Activated CD8-positive, alpha-beta memory T cell treated with anti-CD3 and anti-CD28 coated beads for 1 hour (primary cell): ENCODE measurements around the gene HSBP1L1.
"Not testable (repeated sequence)": the region's sequence is repeated elsewhere in the genome, so short reads cannot be mapped to it uniquely, and the experiment has no call there.

Experiments
- DNase-seq, 2 donors: peaks; one replicate each; pipeline ENCODE4 v3.0.0-alpha.2; 2020; ENCODE audit warnings: low read depth in 1 of 2; ENCODE audit errors: extremely low read depth in 1 of 2

Gene HSBP1L1

DNA sequence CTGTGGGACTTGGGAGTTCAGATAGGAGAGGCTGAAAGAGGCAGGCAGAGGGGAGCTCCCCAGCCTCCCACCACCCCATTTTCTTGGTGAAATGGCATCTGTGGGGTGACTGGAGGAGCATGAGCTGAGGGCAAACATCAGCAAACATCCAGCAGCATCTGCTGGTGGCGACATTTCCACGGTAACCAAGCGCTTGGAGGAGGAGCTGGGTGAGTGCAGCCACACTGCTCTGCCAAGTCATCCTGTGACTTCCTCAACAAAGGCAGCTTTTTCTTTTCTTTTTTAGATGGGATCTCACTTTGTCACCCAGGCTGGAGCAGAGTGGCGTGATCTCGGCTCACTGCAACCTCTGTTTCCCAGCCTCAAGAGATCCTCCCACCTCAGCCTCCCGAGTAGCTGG is 18.3 kb downstream of the HSBP1L1 start:
- DNase-seq = no peak

DNA sequence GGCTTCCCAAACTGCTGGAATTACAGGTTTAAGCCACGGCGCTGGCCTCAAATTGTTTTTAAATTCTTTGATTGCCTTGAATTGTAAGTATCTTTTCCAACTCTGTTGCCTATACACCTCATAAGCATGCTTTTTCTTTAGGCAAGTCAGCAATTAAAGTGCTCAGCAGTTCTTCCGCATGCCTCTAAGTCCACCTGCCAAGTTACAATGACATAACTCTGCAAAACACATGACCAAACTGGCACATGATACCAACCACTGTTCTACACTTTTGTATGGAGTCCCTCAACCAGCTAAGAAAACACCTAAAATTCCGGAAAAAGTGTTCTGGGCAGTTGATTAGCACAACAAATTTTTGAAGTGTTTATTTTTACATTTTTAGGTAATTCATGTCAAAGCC is 18.8 kb downstream of the HSBP1L1 start:
- no peak for DNase-seq

DNA sequence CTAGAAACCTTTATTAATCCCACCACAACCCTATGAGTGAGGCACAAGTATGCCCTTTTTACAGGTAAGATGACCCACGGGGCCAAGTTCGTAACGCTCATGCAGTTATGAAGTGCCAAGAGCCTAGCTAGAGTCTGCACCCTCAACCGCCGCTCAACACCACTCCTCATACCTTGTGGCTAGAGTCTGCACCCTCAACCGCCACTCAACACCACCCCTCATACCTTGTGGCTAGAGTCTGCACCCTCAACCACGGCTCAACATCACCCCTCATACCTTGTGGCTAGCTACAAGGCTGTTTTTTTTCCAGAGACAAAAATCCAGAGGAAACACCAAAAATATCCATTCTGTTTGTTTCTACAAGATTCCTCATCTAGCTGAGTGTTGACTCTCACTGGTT is 19.4 kb downstream of the HSBP1L1 start:
- no peak for DNase-seq

DNA sequence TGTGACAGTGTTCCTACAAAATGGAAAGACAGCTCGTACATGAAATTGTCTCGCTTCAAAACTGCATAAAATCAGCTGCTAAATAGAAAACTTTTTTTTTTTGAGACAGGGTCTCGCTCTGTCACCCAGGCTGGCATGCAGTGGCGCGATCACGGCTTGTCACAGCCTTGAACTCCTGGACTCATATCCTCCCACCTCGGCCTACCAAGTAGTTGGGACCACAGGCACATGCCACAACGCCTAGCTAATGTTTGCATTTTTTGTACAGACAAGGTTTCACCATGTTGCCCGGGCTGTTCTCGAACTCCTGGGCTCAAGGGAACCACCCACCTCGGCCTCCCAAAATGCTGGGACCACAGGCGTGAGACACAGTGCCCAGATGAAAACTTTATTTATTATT is 20.7 kb downstream of the HSBP1L1 start:
- DNase-seq = no peak

DNA sequence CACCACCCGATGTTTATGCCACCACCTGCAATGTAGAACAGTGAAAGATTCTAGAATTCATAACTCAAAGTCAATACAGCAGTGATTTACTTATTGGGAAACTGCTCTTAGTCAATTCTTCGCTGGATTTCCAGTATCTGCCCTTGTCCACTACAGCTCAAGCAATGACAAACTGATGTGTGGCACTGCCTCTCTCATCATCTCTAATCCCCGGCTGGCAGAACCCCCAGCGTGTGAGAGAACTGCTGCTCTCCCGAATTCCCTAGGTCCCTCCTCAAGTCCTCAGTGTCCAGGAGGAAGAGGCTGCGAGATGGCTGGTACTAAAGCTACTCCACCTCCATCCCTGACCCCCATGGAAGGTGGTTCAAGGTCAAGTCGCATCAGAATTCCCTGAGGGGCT is 22.3 kb downstream of the HSBP1L1 start:
- DNase-seq = no peak

DNA sequence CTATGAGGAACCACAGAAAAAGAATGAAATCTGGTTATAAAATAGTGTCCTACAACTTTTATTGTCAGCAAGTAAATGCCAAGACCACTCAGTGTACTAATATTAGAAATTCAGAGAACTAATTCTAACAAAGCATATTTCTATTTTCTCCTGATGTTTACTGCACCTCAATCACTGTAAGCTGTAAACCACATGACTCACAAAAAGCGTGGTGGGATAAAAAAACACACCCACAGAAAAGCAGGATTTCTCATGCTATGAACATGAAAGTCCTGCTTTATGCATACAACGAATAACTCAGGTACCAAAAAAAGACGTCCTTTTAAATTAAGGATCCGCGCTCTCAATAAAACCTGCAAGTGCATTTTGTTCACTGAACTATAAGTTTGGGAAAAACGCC is 23.1 kb downstream of the HSBP1L1 start:
- DNase-seq = no peak

DNA sequence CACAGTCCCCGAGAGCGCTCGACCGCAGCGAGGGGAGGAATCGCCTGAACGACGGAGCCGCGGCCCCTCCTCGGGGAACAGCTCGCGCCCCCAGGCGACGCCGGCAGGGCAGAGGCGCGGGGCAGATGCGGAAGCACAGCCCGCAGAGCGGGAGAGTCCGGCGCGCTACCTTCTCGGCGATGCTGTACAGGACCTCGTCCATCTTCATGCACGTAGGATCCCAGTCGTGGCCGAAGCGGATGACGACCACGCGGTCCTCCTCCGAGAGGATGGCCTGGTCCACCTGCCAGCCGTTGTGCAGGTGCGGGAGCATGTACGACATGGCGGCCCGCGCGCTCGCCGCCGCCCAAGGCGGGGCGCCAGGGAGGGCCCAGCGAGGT is 23.6 kb downstream of the HSBP1L1 start:
- DNase-seq = peak in 1 of 2 donors; percentile 45

DNA sequence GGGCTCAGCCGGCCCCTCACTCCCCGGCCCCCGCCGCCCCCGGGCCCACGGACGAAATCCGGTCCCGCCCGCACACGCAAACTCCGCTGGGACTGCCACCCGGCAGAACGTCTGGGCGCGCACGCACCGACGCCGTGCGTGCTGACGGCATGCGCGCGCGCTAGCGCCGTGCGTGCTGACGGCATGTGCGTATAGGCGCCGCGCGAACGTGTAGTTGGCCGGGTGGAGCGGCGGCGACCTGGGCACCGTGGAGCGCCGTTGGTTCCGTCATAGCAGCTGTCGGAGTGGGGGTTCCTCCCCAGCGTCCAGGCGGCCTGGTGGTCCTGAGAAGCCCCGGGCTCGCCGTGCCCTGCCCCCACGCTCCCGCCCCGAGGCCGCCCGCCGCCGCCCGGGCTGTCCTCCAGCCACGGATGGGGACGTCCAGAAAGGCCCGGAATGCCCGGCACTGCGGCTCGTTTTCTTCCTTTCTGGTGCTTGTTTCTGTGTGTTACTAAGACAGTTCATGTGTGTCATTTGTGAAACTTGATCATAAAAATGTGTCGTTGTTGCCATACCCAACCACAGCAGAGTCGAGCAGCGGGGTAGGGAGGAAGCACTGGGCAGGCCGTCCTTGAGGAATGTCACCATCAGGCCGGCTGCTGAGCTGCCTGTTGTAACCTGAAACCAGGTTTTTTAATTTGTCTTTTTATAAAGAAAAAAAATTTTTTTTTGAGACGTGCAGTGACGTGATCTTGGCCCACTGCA is 24.2 kb downstream of the HSBP1L1 start, which contains the start of gene TXNL4A:
Gene TXNL4A (minus strand): TSS at position 113 of the 744 bp plus-strand sequence. CDS start 171 bp downstream, outside the sequence.
- peak; percentile 43 to 71 for DNase-seq

DNA sequence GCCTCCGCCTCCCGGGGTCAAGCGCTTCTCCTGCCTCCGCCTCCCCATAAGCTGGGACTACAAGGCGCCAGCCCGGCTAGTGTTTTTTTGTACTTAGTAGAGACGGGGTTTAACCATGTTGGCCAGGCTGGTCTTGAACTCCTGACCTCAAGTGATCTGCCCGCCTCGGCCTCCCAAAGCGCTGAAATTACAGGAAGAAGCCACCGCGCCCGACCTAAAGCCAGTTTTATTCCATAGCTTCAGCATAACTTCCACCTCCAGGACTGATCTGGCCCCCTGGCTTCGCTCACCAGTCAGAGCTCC is 24.7 kb downstream of the HSBP1L1 start:
- DNase-seq = no peak

DNA sequence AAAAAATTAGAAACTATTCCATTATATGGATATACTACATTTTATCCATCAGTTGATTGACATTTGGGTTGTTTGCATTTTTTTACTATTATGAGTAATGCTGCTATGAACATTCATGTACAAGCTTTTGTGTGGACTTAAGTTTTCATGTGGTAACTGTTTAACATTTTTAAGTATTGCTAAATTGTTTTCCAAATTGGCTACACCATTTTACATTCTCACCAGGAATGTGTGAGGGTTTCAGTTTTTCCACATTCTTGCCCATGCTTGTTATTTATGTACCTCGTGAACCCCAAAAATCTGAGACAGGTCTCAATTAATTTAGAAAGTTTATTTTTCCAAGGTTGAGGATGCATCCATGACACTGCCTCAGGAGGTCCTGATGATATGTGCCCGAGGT is 27.1 kb downstream of the HSBP1L1 start:
- no peak for DNase-seq

DNA sequence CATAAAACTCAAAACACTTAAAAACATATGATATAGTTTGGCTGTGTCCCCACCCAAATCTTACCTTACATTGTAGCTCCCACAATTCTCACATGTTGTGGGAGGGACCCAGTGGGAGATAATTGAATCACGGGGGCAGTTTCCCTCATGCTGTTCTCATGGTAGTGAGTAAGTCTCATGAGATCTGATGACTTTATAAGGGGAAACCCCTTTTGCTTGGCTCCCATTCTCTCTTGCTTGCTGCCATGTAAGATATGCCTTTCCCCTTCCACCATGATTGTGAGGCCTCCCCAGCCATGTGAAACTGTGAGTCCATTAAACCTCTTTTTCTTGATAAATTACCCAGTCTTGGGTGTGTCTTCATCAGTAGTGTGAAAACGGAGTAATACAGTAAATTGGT is 35.3 kb downstream of the HSBP1L1 start:
- DNase-seq = not testable (repeated sequence)

DNA sequence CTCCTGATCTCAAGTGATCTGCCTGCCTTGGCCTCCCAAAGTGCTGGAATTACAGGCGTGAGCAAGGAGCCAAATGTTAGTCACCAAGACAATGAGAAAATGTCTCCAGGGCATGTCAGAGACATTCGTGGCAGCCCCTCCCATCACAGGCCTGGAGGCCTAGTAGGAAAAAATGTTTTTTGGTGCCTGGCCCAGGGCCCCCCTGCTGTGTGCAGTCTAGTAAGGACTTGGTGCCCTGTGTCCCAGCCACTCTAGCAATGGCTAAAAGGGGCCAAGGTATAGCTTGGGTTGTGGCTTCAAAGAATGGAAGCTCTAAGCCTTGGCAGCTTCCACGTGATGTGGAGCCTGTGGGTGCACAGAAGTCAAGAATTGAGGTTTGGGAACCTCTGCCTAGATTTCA is 36.4 kb downstream of the HSBP1L1 start:
- DNase-seq = no peak

DNA sequence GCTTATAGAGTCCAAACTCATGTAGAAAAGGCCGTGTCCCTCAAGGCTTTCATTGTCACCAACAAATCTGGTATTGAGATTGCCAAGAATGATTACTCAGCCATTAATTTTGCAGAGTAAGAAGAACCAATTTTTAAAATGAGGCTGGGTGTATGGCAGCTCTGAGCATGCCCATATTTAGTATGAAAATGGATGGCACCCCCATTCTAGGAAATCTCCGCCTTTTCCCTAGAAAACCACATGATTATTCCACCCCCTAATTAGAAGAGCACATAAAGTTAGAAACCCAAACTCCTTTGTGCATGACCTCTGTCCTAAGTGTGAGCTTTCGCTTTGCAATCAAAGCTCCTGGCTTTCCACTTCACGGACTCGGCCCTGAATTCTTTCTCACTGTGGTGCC is 38.0 kb downstream of the HSBP1L1 start:
- no peak for DNase-seq

DNA sequence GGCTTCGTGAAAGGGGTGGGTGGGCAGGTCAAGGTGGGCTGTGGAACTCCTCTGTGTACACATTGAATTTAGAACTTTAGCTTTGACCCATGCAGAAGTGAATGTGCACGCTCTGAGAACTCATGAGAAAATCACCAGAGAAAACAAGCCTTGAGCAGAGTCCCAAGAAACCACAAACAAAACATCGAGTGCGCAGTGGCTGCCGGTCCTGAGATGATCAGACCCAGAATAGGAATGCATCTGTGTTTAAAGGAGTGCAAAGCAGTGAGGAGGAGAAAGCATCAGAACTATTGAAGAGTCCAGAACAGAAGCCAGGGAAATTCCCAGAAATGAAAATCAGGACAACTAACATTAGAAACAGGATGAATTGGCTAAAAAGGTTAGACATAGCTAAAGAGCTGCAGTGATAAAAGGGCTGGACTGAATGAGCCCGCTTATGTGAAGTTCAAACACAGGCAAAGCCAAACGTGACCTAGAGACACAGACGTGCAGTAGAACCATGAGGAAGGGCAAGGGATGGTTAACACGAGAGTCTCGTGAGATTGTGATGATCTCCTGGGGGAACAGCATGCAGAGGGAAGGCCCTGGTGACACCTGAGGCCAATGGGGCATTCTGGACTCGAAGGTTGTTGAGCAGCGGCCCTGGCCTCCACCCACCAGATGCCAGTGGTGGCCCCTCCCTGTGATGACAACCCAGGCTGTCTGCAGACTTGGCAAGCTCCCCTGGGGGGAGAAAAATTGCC is 40.3 kb downstream of the HSBP1L1 start:
- no peak for DNase-seq

DNA sequence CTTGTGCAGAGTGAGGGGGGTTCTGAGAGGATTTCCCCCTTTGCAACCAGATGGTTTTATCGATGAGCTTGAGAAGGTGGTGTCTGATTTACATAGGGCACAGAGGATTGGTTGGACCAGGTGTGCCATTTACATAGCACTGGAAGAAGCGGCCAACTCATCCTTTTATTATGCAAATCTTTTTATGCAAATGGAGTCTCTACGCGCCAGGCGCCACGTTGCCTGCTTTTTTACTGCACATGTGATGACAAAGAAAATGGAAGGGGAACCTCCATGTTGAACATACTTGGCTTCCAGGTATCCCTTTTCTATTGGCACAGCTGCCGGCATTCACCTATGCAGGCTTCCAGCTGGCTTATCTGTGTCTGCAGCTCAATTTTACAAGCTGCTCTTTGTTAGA is 42.3 kb downstream of the HSBP1L1 start:
- no peak for DNase-seq

DNA sequence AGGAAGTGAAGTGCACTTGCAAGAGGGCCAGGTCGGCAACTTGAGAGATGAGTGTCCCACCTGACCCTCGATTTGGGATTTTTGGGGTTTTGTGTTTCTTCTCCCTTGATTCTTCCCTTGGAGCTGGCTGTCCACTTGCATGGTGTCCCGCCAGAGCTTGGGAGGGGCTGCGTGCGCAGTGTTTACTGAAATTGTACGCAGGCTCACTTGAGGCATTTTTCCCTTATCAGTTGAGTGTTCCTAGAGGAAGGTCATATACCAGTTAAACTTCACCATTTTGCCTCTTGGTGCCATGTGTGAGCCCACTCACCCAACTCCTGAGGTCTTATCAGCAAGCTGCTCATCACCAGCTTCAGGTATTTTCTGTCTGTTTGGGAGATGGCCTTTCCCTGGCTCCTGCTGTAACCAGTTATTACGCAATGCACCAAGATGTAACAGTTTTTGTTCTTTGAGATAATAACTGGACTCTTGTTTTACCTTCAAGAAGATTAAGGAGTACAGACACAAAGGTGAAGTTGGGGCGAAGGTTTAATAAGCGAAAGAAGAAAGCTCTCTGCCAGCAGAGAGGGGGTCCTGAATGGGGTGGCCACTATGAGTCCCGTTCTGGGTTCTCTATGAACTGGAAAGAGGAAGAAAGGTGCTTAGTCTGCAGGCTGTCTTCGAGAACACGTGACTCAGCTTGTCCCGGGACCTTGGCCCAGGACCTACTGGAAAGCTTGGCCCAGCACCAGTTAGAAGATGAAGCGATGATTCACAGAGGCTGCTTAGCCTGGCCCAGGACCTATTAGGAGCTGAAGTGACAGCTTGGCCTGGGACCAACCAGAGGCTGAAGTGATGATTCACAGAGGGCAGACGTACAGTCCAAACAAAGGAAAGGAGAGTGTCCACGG is 45.5 kb downstream of the HSBP1L1 start:
- no peak for DNase-seq

DNA sequence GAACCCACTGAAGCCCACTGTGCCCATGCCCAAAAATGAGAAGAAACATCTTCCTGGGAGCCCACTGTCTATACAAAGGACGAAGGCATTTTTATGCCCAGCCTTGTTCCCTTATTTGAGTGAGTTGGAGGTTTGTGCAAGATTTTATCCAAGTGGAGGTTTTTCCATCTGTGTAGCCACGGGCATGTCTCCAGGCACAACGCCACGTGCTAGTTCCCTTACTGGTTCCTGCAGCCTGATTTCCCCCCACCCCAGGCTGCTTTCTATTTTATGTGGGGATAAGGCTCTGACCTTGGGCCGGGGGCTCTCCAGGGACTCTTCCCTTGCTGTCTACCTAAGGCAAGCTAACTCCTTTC is 46.1 kb downstream of the HSBP1L1 start:
- DNase-seq = no peak

DNA sequence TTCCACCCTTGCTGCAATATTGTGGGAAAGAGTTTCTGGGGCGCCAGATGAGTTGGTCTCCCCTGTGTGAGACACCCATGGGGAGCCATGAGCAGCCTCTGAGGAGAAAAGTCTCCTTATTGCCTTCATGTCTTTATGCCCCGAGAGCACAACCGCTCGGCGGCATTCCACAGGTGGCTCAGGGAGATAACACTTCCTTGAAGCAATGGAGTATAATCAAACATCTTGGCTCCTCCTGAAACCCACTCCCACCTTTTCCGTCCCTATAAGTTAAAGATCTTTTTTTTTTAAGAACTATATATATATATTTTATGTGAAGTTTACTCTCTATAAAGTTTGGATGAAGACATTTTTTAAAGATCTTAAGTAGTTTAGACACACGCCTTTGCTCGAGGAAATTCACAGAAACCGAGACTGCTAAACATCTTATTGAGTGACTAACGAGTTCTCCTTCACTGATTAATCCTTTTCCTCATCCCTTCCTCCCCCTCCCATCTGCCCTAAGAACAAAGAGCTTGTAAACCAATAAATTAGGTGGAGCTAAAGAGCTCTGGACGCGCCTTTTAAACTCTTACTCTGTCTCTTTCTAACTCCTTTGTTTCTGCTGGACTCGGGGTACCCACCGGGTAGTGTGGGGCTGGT is 47.2 kb downstream of the HSBP1L1 start:
- not testable (repeated sequence) for DNase-seq

DNA sequence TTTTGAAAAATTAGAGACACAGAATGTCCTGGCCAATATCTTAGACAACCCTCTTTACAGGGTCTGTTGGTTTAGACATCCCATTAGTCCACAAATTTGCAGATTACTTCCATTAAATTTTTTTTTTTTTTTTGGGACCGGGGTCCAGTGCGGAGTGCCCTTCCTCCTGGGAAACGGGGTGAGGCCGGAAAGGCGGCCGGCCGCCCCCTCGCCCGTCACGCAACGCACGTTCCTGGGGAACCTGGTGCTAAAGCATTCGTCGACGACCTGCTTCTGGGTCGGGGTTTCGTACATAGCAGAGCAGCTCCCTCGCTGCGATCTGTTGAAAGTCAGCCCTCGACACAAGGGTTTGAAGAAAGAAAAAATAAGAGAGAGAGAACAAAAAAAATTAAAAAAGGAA is 48.3 kb downstream of the HSBP1L1 start:
- DNase-seq = no peak
